GM12878 (cell line): ENCODE measurements around the gene COMMD1. TPM values are rescaled to one million over a fixed set of nuclear protein-coding genes. Genes with fewer than 3 reads are reported as not detected.
A peak's percentile ranks its signal among the peaks of the same experiment; 100 is the strongest.
"Not testable (repeated sequence)": the region's sequence is repeated elsewhere in the genome, so short reads cannot be mapped to it uniquely, and the experiment has no call there.

Source experiments
- ATAC-seq: fragments of 200-7000 bp; cut with Tn5 transposase; 3 replicates; pipeline ENCODE4 v1.9.1; 2020; ENCODE audit warnings: mild to moderate bottlenecking, moderate library complexity
- BruUV-seq: library from RNA; stranded (reverse); fragments of 400-500 nt; replicated peaks from 2 replicates; lab custom pipeline; 2021; lab: Mats Ljungman, UMichigan
- CTCF ChIA-PET: fragments of 300-600 bp; sonication (Branson Sonifier 250); formaldehyde crosslinking; extraction: SDS; loops from one replicate; lab custom pipeline; 2021; ENCODE audit warnings: inconsistent platforms; lab: Yijun Ruan, JAX
- POLR2A ChIA-PET: fragments of 350-600 bp; formaldehyde crosslinking; extraction: SDS; loops from one replicate; lab custom pipeline; 2021; ENCODE audit warnings: inconsistent platforms; lab: Charles Lee
- RAD21 ChIA-PET: fragments of 300-600 bp; sonication (Branson Sonifier 250); formaldehyde crosslinking; loops from one replicate; lab custom pipeline; 2023; ENCODE audit warnings: antibody characterized with exemption; ENCODE audit not compliant: unreplicated experiment; lab: Charles Lee
- SMC1A ChIA-PET: fragments of 300-600 bp; sonication (Branson Sonifier 250); formaldehyde crosslinking; loops from one replicate; lab custom pipeline; 2023; ENCODE audit not compliant: unreplicated experiment, uncharacterized antibody; lab: Charles Lee
- DNase-seq: peaks from one replicate; pipeline ENCODE4 v3.0.0-alpha.2; 2011; ENCODE audit warnings: low read depth, low spot score
- FAIRE-seq: peaks from 3 replicates; lab custom pipeline; 2011; peaks lifted over from hg19 to GRCh38; lab: Jason Lieb, UNC
- H2AFZ ChIP-seq: 2 replicates; pipeline ENCODE4 v1.6.0; 2011; ENCODE audit warnings: low read depth, low read length, control low read depth; ENCODE audit not compliant: control insufficient read depth
- H3K27ac ChIP-seq: 2 replicates; pipeline ENCODE4 v1.5.1; 2011; ENCODE audit warnings: control low read depth; ENCODE audit not compliant: control insufficient read depth, insufficient read depth
- H3K27me3 ChIP-seq, 2 experiments: replicated peaks in 1 of 2; 2 replicates each; pipeline versions ENCODE4 v1.6.0 to v1.6.1; 2011; ENCODE audit warnings: low read length in 1 of 2; ENCODE audit not compliant: control insufficient read depth in 2 of 2, insufficient read depth in 2 of 2
- H3K36me3 ChIP-seq, 2 experiments: 2 replicates each; pipeline ENCODE4 v1.5.1; 2011; ENCODE audit warnings: low read length in 1 of 2; ENCODE audit not compliant: control insufficient read depth in 2 of 2, insufficient read depth in 2 of 2
- H3K4me1 ChIP-seq: 2 replicates; pipeline ENCODE4 v1.6.1; 2011; ENCODE audit warnings: mild to moderate bottlenecking, low read length, moderate library complexity, mixed read lengths; ENCODE audit not compliant: control insufficient read depth, insufficient read depth
- H3K4me2 ChIP-seq: 2 replicates; pipeline ENCODE4 v1.6.0; 2011; ENCODE audit warnings: control low read depth; ENCODE audit not compliant: control insufficient read depth, insufficient read depth
- H3K4me3 ChIP-seq: fragments of 200-600 bp; sonication (generic); 2 replicates; pipeline ENCODE4 v1.5.1; 2016
- H3K79me2 ChIP-seq: 2 replicates; pipeline ENCODE4 v1.6.0; 2011; ENCODE audit warnings: low read length; ENCODE audit not compliant: control insufficient read depth, insufficient read depth
- H3K9ac ChIP-seq: 2 replicates; pipeline ENCODE4 v1.8.0; 2011; ENCODE audit warnings: low read length, control low read depth, mixed read lengths; ENCODE audit not compliant: control insufficient read depth, insufficient read depth
- H3K9me3 ChIP-seq: replicated peaks from 3 replicates; pipeline ENCODE4 v1.5.1; 2011; ENCODE audit warnings: mild to moderate bottlenecking, low read length; ENCODE audit not compliant: control insufficient read depth, insufficient read depth
- H4K20me1 ChIP-seq: 2 replicates; pipeline ENCODE4 v1.6.0; 2011; ENCODE audit not compliant: control insufficient read depth, insufficient read depth
- CHD2 ChIP-seq: IDR thresholded peaks from 2 replicates; pipeline ENCODE4 v1.6.1; 2011; ENCODE audit warnings: low read depth, low read length, improper control_type of control experiment, borderline replicate concordance
- NFYB ChIP-seq: IDR thresholded peaks from 2 replicates; pipeline ENCODE4 v1.6.1; 2011; ENCODE audit warnings: low read depth, mild to moderate bottlenecking, low read length, improper control_type of control experiment, moderate library complexity; ENCODE audit not compliant: insufficient read depth
- WGBS: methylation state at CpG from one replicate; pipeline ENCODE4 v1.1.6; 2016; ENCODE audit warnings: low lambda C conversion rate; ENCODE audit not compliant: insufficient replicate concordance, insufficient coverage; ENCODE audit errors: missing lambda C conversion rate; 5-methylcytosine and 5-hydroxymethylcytosine counted together
- in situ Hi-C: fragments of 300-500 bp; cut with MboI; formaldehyde crosslinking; loops from 9 replicates; pipeline ENCODE4 v1.14.3; 2018; ENCODE audit warnings: mixed read lengths
- intact Hi-C: fragments of 100-400 bp; cut with micrococcal nuclease; formaldehyde crosslinking; loops from one replicate; pipeline ENCODE4 v1.14.2; 2022; ENCODE audit not compliant: unreplicated experiment
- polyA plus RNA-seq, 11 experiments: library from polyadenylated mRNA; depleted of rRNA in 4 of 11; unstranded in 6 of 11; stranded (reverse) in 5 of 11; fragments of >200 nt; fragmentation: Nextera tagmentation in 4 of 11; fragmentation: Illumina TruSeq in 1 of 11; extraction: Ambion mirVana in 4 of 11; extraction: Trizol in 1 of 11; gene quantifications; 1 replicate in 1 of 11; 2 replicates in 10 of 11; pipeline versions ENCODE4 v1.2.1 to v1.2.3, GENCODE V29; 2011 to 2016; ENCODE audit warnings: inconsistent platforms in 2 of 11, missing spikeins in 2 of 11, low read depth in 1 of 11
- total RNA-seq, 4 experiments: library from RNA; depleted of rRNA in 3 of 4; stranded (reverse); fragments of >200 nt in 3 of 4; fragmentation: Illumina TruSeq in 1 of 4; extraction: Trizol in 1 of 4; gene quantifications; 2 replicates each; pipeline versions ENCODE4 v1.2.1 to v1.2.3, GENCODE V29; 2013 to 2021

Gene COMMD1
- total and polyA plus RNA-seq, 10 of the 15 experiments (the other 5 are each of a cell fraction or from before 2014, with no cell fraction given): 39.7 to 210 (median 53.7) TPM

DNA sequence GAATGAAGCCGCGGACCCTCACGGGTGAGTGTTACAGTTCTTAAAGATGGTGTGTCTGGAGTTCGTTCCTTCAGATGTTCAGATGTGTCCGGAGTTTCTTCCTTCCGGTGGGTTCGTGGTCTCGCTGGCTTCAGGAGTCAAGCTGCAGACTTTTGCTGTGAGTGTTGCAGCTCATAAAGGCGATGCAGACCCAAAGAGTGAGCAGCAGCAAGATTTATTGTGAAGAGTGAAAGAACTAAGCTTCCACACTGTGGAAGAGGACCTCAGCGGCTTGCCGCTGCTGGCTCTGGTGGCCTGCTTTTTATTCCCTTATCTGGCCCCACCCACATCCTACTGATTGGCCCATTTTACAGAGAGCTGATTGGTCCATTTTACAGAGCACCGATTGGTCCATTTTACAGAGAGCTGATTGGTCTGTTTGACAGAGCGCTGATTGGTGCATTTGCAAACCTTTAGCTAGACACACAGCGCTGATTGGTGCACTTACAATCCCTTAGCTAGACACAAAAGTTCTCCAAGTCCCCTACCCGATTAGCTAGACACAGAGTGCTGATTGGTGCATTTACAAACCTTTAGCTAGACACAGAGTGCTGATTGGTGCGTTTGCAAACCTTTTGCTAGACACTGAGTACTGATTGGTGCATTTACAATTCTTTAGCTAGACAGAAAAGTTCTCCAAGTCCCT, 136.4 kb downstream of the COMMD1 start:
- in situ Hi-C loops, FAIRE-seq, H3K9ac ChIP-seq, H3K36me3 ChIP-seq, ATAC-seq, H3K4me3 ChIP-seq, H4K20me1 ChIP-seq, DNase-seq, H3K27ac ChIP-seq, BruUV-seq, H3K79me2 ChIP-seq, H3K27me3 ChIP-seq, H3K4me2 ChIP-seq, intact Hi-C loops, H2AFZ ChIP-seq: not testable (repeated sequence)
- Histone ChIP-seq H3K4me1 (peaks cover 25% of the 10 kb centered on the region), H3K9me3 (peaks cover 12% of the 10 kb centered on the region; the same call in 2 of the 3 replicates)
- SMC1A ChIA-PET: interaction anchor here (0.6 to 6.3 kb wide), 9 partner anchors 8 to 262 kb away, joined by 3 to 58 read pairs (median 3); no protein-coding TSS in a partner anchor
- peak; percentile 76 for TF ChIP-seq NFYB
- WGBS: 97% methylated on average over 16 of the region's 16 CpGs
- POLR2A ChIA-PET: interaction anchor here (0.6 to 1.1 kb wide), 3 partner anchors 8 to 80 kb away, joined by 3 to 5 read pairs (median 3); no protein-coding TSS in a partner anchor
- CTCF ChIA-PET: interaction anchor here (1.0 to 1.6 kb wide), 6 partner anchors 11 to 402 kb away, joined by 3 to 5 read pairs (median 3); no protein-coding TSS in a partner anchor
- RAD21 ChIA-PET: interaction anchor here (0.8 to 6.0 kb wide), 4 partner anchors 9 to 47 kb away, joined by 3 to 67 read pairs (median 4); no protein-coding TSS in a partner anchor

DNA sequence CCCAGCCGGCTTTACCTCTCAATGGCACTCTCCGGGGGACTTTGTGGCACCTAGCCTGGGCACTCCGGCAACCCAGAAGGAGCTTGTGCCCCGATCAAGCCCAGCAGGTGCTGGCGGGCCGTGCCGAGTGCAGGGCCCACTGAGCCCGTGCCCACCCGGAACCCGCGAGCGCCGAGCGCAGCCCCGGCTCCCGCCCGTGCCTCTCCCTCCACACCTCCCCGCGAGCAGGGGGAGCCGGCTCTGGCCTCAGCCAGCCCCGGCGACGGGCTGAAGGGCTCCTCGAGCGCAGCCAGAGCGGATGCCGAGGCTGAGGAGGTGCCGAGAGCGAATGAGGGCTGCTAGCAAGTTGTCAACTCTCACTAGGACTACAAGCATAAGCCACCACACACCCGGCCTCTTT, 136.9 kb downstream of the COMMD1 start:
- FAIRE-seq (no peak), DNase-seq (no peak), ATAC-seq (no peak)
- no peak overlapping the region for H3K4me2 ChIP-seq
- peaks cover 25% of the 10 kb centered on the region for H3K4me1 ChIP-seq
- H3K27me3 ChIP-seq: no peaks in the 10 kb centered on the region
- no peak overlapping the region for H3K27ac ChIP-seq
- peaks cover 12% of the 10 kb centered on the region; the same call in 2 of the 3 replicates for H3K9me3 ChIP-seq
- in situ Hi-C loops: no loop called here
- ChIA-PET POLR2A (interaction anchor here (0.6 kb wide), 1 partner anchor 79 kb away, joined by 3 read pairs; no protein-coding TSS in a partner anchor), SMC1A (interaction anchor here (0.6 to 1.5 kb wide), 5 partner anchors 9 to 262 kb away, joined by 3 to 4 read pairs (median 3); no protein-coding TSS in a partner anchor), RAD21 (interaction anchor here (0.7 to 1.6 kb wide), 2 partner anchors 38 to 124 kb away, joined by 3 read pairs; no protein-coding TSS in a partner anchor), CTCF (interaction anchor here (0.5 to 1.6 kb wide), 4 partner anchors 10 to 210 kb away, joined by 3 to 5 read pairs (median 4); no protein-coding TSS in a partner anchor)
- TF ChIP-seq NFYB (0 out of 2 replicates have a peak, but pooled peaks have one; percentile 5), CHD2 (no peak)
- H3K4me3 ChIP-seq: no peak overlapping the region
- intact Hi-C loops: no loop called here
- WGBS: over 99% methylated on average over 20 of the region's 30 CpGs
- H2AFZ ChIP-seq: no peak overlapping the region
- peaks cover 6% of the 10 kb centered on the region for H3K79me2 ChIP-seq
- H3K9ac ChIP-seq: no peak overlapping the region
- no TSS peak for BruUV-seq
- H3K36me3 ChIP-seq: no peaks in the 10 kb centered on the region
- H4K20me1 ChIP-seq: no peaks in the 10 kb centered on the region
